Glomerular visceral epithelial cell (primary cell): ENCODE results near the gene POU3F3.

Experiments used
- DNase-seq: peaks from one replicate; pipeline ENCODE4 v3.0.0-alpha.2; 2016; ENCODE audit errors: extremely low spot score

The POU3F3 gene

GRCh38 chr2:104876606-104877570, 23.0 kb downstream of the POU3F3 start:
- no peak for DNase-seq

GRCh38 chr2:104878863-104879512, 25.1 kb downstream of the POU3F3 start:
- no peak for DNase-seq

GRCh38 chr2:104880076-104880475, 26.2 kb downstream of the POU3F3 start:
- DNase-seq, result no peak

GRCh38 chr2:104883357-104883756, 29.4 kb downstream of the POU3F3 start:
- no peak for DNase-seq

GRCh38 chr2:104885119-104885782, 31.3 kb downstream of the POU3F3 start:
- no peak for DNase-seq

- no peak for DNase-seq
Observed at GRCh38 chr2:104887676-104888075, 33.8 kb downstream of the POU3F3 start.

- DNase-seq, result no peak
Observed at GRCh38 chr2:104888489-104889258, 34.8 kb downstream of the POU3F3 start.

GRCh38 chr2:104889291-104889959, 35.5 kb downstream of the POU3F3 start:
- no peak for DNase-seq

- no peak for DNase-seq
Observed at GRCh38 chr2:104889960-104890684, 36.2 kb downstream of the POU3F3 start.

GRCh38 chr2:104890685-104891069, 36.8 kb downstream of the POU3F3 start:
- no peak for DNase-seq

GRCh38 chr2:104891145-104891544, 37.2 kb downstream of the POU3F3 start:
- DNase-seq, result no peak

- no peak for DNase-seq
Observed at GRCh38 chr2:104896446-104896845, 42.5 kb downstream of the POU3F3 start.

GRCh38 chr2:104897515-104898184, 43.7 kb downstream of the POU3F3 start:
- no peak for DNase-seq

- no peak for DNase-seq
Observed at GRCh38 chr2:104900608-104901007, 46.7 kb downstream of the POU3F3 start.

- no peak for DNase-seq
Observed at GRCh38 chr2:104901037-104901881, 47.3 kb downstream of the POU3F3 start.

GRCh38 chr2:104902317-104902716, 48.4 kb downstream of the POU3F3 start:
- no peak for DNase-seq
